HEK293 (cell line): ENCODE results near the gene SAP25.

Experiments
- CTCF ChIA-PET: fragments of 350-600 bp; formaldehyde crosslinking; extraction: SDS; loops from one replicate; lab custom pipeline; 2021; ENCODE audit warnings: antibody characterized with exemption; lab: Yijun Ruan, JAX
- POLR2A ChIA-PET: fragments of 300-600 bp; formaldehyde crosslinking; extraction: SDS; loops from one replicate; lab custom pipeline; 2020; ENCODE audit warnings: antibody characterized with exemption, inconsistent platforms; lab: Yijun Ruan, JAX
- H3K27ac ChIP-seq: fragments of 200-500 bp; sonication (Bioruptor generic); 2 replicates; pipeline ENCODE4 v1.5.1; 2014; ENCODE audit warnings: low read depth, low read length, control low read depth, inconsistent platforms; ENCODE audit errors: extremely low read depth
- H3K36me3 ChIP-seq, 2 experiments: fragments of 200-500 bp in 1 of 2; sonication (Bioruptor generic) in 1 of 2; 1 replicate in 1 of 2; 2 replicates in 1 of 2; pipeline ENCODE4 v1.5.1; 2014 to 2017; ENCODE audit warnings: inconsistent platforms in 2 of 2, low read length in 2 of 2; ENCODE audit not compliant: control insufficient read depth in 2 of 2, insufficient read depth in 1 of 2
- H3K4me1 ChIP-seq: fragments of 200-500 bp; sonication (Bioruptor generic); 2 replicates; pipeline ENCODE4 v1.5.1; 2014; ENCODE audit warnings: mild to moderate bottlenecking, low read length, inconsistent platforms; ENCODE audit not compliant: control insufficient read depth, insufficient read depth
- H3K4me3 ChIP-seq: 2 replicates; pipeline ENCODE4 v1.5.1; 2011; ENCODE audit warnings: low read depth, mild to moderate bottlenecking, control low read depth, low read length, moderate library complexity
- H3K9me3 ChIP-seq: fragments of 200-500 bp; sonication (Bioruptor generic); 2 replicates; pipeline ENCODE4 v1.5.1; 2014; ENCODE audit warnings: low read depth, low read length, inconsistent platforms; ENCODE audit not compliant: control insufficient read depth, insufficient read depth
- GLI2 ChIP-seq: fragments of 450-650 bp; formaldehyde crosslinking; IDR thresholded peaks from 2 replicates; pipeline ENCODE4; 2017; ENCODE audit warnings: missing biosample characterization, missing genetic modification characterization, low read depth, borderline replicate concordance
- MYNN ChIP-seq: fragments of 450-650 bp; formaldehyde crosslinking; IDR thresholded peaks from 2 replicates; pipeline ENCODE4 v1.5.1; 2016; ENCODE audit warnings: missing biosample characterization, missing genetic modification characterization, borderline replicate concordance
- ZNF114 ChIP-seq: fragments of 450-650 bp; formaldehyde crosslinking; IDR thresholded peaks from 2 replicates; pipeline ENCODE4 v1.5.0; 2017; ENCODE audit warnings: missing biosample characterization, missing genetic modification characterization
- ZNF175 ChIP-seq: fragments of 450-650 bp; formaldehyde crosslinking; IDR thresholded peaks from 2 replicates; pipeline ENCODE4 v1.5.1; 2016; ENCODE audit warnings: missing biosample characterization, missing genetic modification characterization
- ZNF366 ChIP-seq: fragments of 450-650 bp; formaldehyde crosslinking; conservative IDR thresholded peaks from 2 replicates; pipeline ENCODE4 v1.5.1; 2016; ENCODE audit warnings: missing biosample characterization, missing genetic modification characterization
- ZNF404 ChIP-seq: fragments of 450-650 bp; formaldehyde crosslinking; IDR thresholded peaks from 2 replicates; pipeline ENCODE4 v1.5.1; 2017; ENCODE audit warnings: missing biosample characterization, missing genetic modification characterization
- ZNF529 ChIP-seq: fragments of 450-650 bp; formaldehyde crosslinking; IDR thresholded peaks from 2 replicates; pipeline ENCODE4 v1.5.1; 2017; ENCODE audit warnings: missing genetic modification characterization, missing biosample characterization; ENCODE audit not compliant: insufficient replicate concordance
- ZNF544 ChIP-seq: fragments of 450-650 bp; formaldehyde crosslinking; IDR thresholded peaks from 2 replicates; pipeline ENCODE4 v1.5.0; 2017; ENCODE audit warnings: missing biosample characterization, missing genetic modification characterization
- ZNF560 ChIP-seq: fragments of 450-650 bp; formaldehyde crosslinking; IDR thresholded peaks from 2 replicates; pipeline ENCODE4 v1.5.1; 2017; ENCODE audit warnings: missing biosample characterization, missing genetic modification characterization, borderline replicate concordance
- ZSCAN16 ChIP-seq: fragments of 450-650 bp; formaldehyde crosslinking; IDR thresholded peaks from 2 replicates; pipeline ENCODE4 v1.5.1; 2016; ENCODE audit warnings: missing biosample characterization, missing genetic modification characterization
- TF ChIP-seq, protein P1 (sequence below): fragments of 450-650 bp; formaldehyde crosslinking; IDR thresholded peaks from 2 replicates; pipeline ENCODE4 v1.5.0; 2017; ENCODE audit warnings: missing biosample characterization, missing genetic modification characterization, borderline replicate concordance
- TF ChIP-seq, protein P2 (sequence below): fragments of 450-650 bp; formaldehyde crosslinking; IDR thresholded peaks from 2 replicates; pipeline ENCODE4 v1.5.1; 2016; ENCODE audit warnings: missing biosample characterization, missing genetic modification characterization
- TF ChIP-seq, protein P3 (sequence below): fragments of 450-650 bp; formaldehyde crosslinking; IDR thresholded peaks from 2 replicates; pipeline ENCODE4 v1.5.1; 2016; ENCODE audit warnings: missing biosample characterization, missing genetic modification characterization
- TF ChIP-seq, protein P4 (sequence below): fragments of 450-650 bp; formaldehyde crosslinking; IDR thresholded peaks from 2 replicates; pipeline ENCODE4 v1.5.1; 2016; ENCODE audit warnings: missing biosample characterization, missing genetic modification characterization
- TF ChIP-seq, protein P5 (sequence below): fragments of 450-650 bp; formaldehyde crosslinking; optimal IDR thresholded peaks from 2 replicates; pipeline ENCODE3; 2016; ENCODE audit warnings: missing biosample characterization, mild to moderate bottlenecking, missing genetic modification characterization

Gene SAP25

DNA sequence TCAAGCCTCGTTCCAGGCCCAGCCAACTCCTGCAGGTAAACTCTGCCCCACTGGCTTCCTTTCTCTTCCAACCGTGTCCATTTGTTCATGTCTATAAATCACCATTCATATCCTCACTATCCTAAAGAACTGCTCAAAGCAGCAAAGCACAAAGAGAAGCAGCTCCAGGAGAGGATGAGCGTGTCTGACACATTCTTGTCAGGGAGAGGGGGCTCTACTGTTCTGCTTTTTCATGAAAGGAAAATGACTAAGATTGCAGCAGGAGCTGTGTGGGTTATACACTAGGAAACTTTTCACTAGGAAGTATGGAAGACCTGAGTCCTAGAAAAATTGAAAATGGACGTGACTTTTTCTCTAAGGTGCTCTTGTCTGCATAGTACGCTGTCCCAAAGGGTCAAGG is 18.0 kb downstream of the SAP25 start:
- ChIA-PET POLR2A (interaction anchor here (0.6 kb wide), 1 partner anchor 59 kb away, joined by 4 read pairs; no protein-coding TSS in a partner anchor), CTCF (interaction anchor here (0.6 to 2.4 kb wide), 7 partner anchors 11 to 135 kb away, joined by 3 to 19 read pairs (median 3); no protein-coding TSS in a partner anchor)
- H3K4me1 ChIP-seq = no peaks in the 10 kb centered on the region
- TF ChIP-seq, protein P1, sequence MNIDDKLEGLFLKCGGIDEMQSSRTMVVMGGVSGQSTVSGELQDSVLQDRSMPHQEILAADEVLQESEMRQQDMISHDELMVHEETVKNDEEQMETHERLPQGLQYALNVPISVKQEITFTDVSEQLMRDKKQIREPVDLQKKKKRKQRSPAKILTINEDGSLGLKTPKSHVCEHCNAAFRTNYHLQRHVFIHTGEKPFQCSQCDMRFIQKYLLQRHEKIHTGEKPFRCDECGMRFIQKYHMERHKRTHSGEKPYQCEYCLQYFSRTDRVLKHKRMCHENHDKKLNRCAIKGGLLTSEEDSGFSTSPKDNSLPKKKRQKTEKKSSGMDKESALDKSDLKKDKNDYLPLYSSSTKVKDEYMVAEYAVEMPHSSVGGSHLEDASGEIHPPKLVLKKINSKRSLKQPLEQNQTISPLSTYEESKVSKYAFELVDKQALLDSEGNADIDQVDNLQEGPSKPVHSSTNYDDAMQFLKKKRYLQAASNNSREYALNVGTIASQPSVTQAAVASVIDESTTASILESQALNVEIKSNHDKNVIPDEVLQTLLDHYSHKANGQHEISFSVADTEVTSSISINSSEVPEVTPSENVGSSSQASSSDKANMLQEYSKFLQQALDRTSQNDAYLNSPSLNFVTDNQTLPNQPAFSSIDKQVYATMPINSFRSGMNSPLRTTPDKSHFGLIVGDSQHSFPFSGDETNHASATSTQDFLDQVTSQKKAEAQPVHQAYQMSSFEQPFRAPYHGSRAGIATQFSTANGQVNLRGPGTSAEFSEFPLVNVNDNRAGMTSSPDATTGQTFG (tag by site-specific recombination) = no peak
- TF ChIP-seq ZNF175 (tag by site-specific recombination) = no peak
- TF ChIP-seq MYNN (tag by site-specific recombination) = no peak
- TF ChIP-seq, protein P2, sequence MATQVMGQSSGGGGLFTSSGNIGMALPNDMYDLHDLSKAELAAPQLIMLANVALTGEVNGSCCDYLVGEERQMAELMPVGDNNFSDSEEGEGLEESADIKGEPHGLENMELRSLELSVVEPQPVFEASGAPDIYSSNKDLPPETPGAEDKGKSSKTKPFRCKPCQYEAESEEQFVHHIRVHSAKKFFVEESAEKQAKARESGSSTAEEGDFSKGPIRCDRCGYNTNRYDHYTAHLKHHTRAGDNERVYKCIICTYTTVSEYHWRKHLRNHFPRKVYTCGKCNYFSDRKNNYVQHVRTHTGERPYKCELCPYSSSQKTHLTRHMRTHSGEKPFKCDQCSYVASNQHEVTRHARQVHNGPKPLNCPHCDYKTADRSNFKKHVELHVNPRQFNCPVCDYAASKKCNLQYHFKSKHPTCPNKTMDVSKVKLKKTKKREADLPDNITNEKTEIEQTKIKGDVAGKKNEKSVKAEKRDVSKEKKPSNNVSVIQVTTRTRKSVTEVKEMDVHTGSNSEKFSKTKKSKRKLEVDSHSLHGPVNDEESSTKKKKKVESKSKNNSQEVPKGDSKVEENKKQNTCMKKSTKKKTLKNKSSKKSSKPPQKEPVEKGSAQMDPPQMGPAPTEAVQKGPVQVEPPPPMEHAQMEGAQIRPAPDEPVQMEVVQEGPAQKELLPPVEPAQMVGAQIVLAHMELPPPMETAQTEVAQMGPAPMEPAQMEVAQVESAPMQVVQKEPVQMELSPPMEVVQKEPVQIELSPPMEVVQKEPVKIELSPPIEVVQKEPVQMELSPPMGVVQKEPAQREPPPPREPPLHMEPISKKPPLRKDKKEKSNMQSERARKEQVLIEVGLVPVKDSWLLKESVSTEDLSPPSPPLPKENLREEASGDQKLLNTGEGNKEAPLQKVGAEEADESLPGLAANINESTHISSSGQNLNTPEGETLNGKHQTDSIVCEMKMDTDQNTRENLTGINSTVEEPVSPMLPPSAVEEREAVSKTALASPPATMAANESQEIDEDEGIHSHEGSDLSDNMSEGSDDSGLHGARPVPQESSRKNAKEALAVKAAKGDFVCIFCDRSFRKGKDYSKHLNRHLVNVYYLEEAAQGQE (tag by site-specific recombination) = no peak
- TF ChIP-seq, protein P3, sequence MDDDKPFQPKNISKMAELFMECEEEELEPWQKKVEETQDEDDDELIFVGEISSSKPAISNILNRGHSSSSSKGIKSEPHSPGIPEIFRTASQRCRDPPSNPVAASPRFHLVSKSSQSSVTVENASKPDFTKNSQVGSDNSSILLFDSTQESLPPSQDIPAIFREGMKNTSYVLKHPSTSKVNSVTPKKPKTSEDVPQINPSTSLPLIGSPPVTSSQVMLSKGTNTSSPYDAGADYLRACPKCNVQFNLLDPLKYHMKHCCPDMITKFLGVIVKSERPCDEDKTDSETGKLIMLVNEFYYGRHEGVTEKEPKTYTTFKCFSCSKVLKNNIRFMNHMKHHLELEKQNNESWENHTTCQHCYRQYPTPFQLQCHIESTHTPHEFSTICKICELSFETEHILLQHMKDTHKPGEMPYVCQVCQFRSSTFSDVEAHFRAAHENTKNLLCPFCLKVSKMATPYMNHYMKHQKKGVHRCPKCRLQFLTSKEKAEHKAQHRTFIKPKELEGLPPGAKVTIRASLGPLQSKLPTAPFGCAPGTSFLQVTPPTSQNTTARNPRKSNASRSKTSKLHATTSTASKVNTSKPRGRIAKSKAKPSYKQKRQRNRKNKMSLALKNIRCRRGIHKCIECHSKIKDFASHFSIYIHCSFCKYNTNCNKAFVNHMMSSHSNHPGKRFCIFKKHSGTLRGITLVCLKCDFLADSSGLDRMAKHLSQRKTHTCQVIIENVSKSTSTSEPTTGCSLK (tag by site-specific recombination) = no peak
- TF ChIP-seq ZNF560 (tag by site-specific recombination) = no peak
- no peak for TF ChIP-seq ZNF114 (tag by site-specific recombination)
- TF ChIP-seq, protein P4, sequence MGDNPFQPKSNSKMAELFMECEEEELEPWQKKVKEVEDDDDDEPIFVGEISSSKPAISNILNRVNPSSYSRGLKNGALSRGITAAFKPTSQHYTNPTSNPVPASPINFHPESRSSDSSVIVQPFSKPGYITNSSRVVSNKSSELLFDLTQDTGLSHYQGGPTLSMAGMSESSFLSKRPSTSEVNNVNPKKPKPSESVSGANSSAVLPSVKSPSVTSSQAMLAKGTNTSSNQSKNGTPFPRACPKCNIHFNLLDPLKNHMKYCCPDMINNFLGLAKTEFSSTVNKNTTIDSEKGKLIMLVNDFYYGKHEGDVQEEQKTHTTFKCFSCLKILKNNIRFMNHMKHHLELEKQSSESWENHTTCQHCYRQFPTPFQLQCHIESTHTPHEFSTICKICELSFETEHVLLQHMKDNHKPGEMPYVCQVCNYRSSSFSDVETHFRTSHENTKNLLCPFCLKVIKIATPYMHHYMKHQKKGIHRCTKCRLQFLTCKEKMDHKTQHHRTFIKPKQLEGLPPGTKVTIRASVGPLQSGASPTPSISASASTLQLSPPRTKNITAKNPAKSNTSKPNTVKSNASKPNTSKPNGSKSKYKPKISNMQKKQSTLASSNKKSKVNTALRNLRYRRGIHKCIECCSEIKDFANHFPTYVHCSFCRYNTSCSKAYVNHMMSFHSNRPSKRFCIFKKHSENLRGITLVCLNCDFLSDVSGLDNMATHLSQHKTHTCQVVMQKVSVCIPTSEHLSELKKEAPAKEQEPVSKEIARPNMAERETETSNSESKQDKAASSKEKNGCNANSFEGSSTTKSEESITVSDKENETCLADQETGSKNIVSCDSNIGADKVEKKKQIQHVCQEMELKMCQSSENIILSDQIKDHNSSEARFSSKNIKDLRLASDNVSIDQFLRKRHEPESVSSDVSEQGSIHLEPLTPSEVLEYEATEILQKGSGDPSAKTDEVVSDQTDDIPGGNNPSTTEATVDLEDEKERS (tag by site-specific recombination) = no peak
- TF ChIP-seq GLI2 = no peak
- TF ChIP-seq, protein P5, sequence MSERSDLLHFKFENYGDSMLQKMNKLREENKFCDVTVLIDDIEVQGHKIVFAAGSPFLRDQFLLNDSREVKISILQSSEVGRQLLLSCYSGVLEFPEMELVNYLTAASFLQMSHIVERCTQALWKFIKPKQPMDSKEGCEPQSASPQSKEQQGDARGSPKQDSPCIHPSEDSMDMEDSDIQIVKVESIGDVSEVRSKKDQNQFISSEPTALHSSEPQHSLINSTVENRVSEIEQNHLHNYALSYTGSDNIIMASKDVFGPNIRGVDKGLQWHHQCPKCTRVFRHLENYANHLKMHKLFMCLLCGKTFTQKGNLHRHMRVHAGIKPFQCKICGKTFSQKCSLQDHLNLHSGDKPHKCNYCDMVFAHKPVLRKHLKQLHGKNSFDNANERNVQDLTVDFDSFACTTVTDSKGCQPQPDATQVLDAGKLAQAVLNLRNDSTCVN (tag by site-specific recombination) = no peak
- TF ChIP-seq ZNF544 = no peak
- no peak for TF ChIP-seq ZNF529
- no peak for TF ChIP-seq ZNF366 (tag by site-specific recombination)
- TF ChIP-seq ZNF404 (tag by site-specific recombination) = no peak
- TF ChIP-seq ZSCAN16 (tag by site-specific recombination) = no peak
- H3K27ac ChIP-seq = no peak overlapping the region
- no peaks in the 10 kb centered on the region for H3K9me3 ChIP-seq
- H3K4me3 ChIP-seq = no peak overlapping the region
- peaks cover 11 to 38% of the 10 kb centered on the region in 2 experiments; a peak in 2 of 3 replicates for H3K36me3 ChIP-seq
